ENCODE measurements around the gene CRLF1.

Gene CRLF1

GRCh38 chr19:18650021-18650390 lies 43.4 kb upstream of the CRLF1 start (continued):
- TF ChIP-seq INSM2 (tag by site-specific recombination; IDR thresholded peaks at IDR 0.05) (no peak), ZBTB21 (tag by site-specific recombination; IDR thresholded peaks at IDR 0.05) (no peak), ZNF155 (tag by site-specific recombination; IDR thresholded peaks at IDR 0.05) (no peak), SCRT2 (tag by site-specific recombination; IDR thresholded peaks at IDR 0.05) (no peak)

- Histone ChIP-seq H3K4me3 (ENCODE audit: low read depth, low read length) (no peak overlapping the region), H3K4me1 (ENCODE audit: control insufficient read depth, insufficient read depth, low read length) (no peaks in the 10 kb centered on the region), H3K27ac (ENCODE audit: extremely low read depth, low read depth, low read length) (no peak overlapping the region), H3K9me3 (ENCODE audit: control insufficient read depth, insufficient read depth, low read depth, low read length) (no peaks in the 10 kb centered on the region), H3K36me3 (ENCODE audit: control insufficient read depth in 2 of 2, insufficient read depth in 1 of 2, low read length in 2 of 2) (no peaks in the 10 kb centered on the region)
- CTCF ChIA-PET, result interaction anchor here (0.6 kb wide), 1 partner anchor 17 kb away, joined by 4 read pairs; no protein-coding TSS in a partner anchor
- TF ChIP-seq GLIS2 (tag by site-specific recombination; IDR thresholded peaks at IDR 0.05), result no peak
- no peak for TF ChIP-seq REST (tag by site-specific recombination; IDR thresholded peaks at IDR 0.05)
- TF ChIP-seq TRIM28 (IDR thresholded peaks at IDR 0.05; ENCODE audit: borderline replicate concordance, low read length), result no peak
- peak; percentile 44; the same call in 1 of the 2 replicates for TF ChIP-seq EGR2 (tag by site-specific recombination; IDR thresholded peaks at IDR 0.05; ENCODE audit: low read depth)
- peak; percentile 74 for TF ChIP-seq ZFHX2 (tag by site-specific recombination; conservative IDR thresholded peaks at IDR 0.05)
- TF ChIP-seq INSM2 (tag by site-specific recombination; IDR thresholded peaks at IDR 0.05), result no peak
- TF ChIP-seq ZNF843 (tag by site-specific recombination; IDR thresholded peaks at IDR 0.05), result no peak
- TF ChIP-seq SCRT2 (tag by site-specific recombination; IDR thresholded peaks at IDR 0.05), result 0 out of 2 replicates have a peak, but pooled peaks have one; percentile 7
- peak; percentile 43 for TF ChIP-seq ZIC2 (tag by site-specific recombination; IDR thresholded peaks at IDR 0.05)
- TF ChIP-seq ZNF266 (tag by site-specific recombination; IDR thresholded peaks at IDR 0.05; ENCODE audit: low read depth), result peak; percentile 22; the same call in 1 of the 2 replicates
- POLR2A ChIA-PET, result no interaction called here
These were observed 42.9 kb upstream of the CRLF1 start for GRCh38 chr19:18649371-18650020.

GRCh38 chr19:18648973-18649315 lies 42.3 kb upstream of the CRLF1 start:
- Histone ChIP-seq H3K4me3 (ENCODE audit: low read depth, low read length) (no peak overlapping the region), H3K4me1 (ENCODE audit: control insufficient read depth, insufficient read depth, low read length) (no peaks in the 10 kb centered on the region), H3K36me3 (ENCODE audit: control insufficient read depth in 2 of 2, insufficient read depth in 1 of 2, low read length in 2 of 2) (no peaks in the 10 kb centered on the region), H3K9me3 (ENCODE audit: control insufficient read depth, insufficient read depth, low read depth, low read length) (no peaks in the 10 kb centered on the region), H3K27ac (ENCODE audit: extremely low read depth, low read depth, low read length) (no peak overlapping the region)
- CTCF ChIA-PET, result interaction anchor here (0.5 to 0.6 kb wide), 4 partner anchors 17 to 195 kb away, joined by 3 to 4 read pairs (median 3); no protein-coding TSS in a partner anchor
- POLR2A ChIA-PET, result interaction anchor here (0.5 kb wide), 1 partner anchor 115 kb away, joined by 4 read pairs; no protein-coding TSS in a partner anchor
- TF ChIP-seq ZNF2 (tag by site-specific recombination; IDR thresholded peaks at IDR 0.05) (no peak), ZNF16 (tag by site-specific recombination; IDR thresholded peaks at IDR 0.05; ENCODE audit: low read depth) (no peak), SCRT2 (tag by site-specific recombination; IDR thresholded peaks at IDR 0.05) (no peak), ZNF223 (tag by site-specific recombination; IDR thresholded peaks at IDR 0.05) (no peak), ZNF488 (tag by site-specific recombination; IDR thresholded peaks at IDR 0.05) (no peak), ZNF23 (tag by site-specific recombination; IDR thresholded peaks at IDR 0.05; ENCODE audit: borderline replicate concordance) (no peak), ZNF704 (tag by site-specific recombination; IDR thresholded peaks at IDR 0.05) (no peak)
